SKM-1 treated with dmso at 0.1 percent for 144 hours (cell line): ENCODE measurements around the gene TBL1X.
"Not testable (repeated sequence)": the region's sequence is repeated elsewhere in the genome, so short reads cannot be mapped to it uniquely, and the experiment has no call there.

Experiments
- DNase-seq: peaks from one replicate; lab custom pipeline; 2025; ENCODE audit not compliant: unreplicated experiment; lab: John Stamatoyannopoulos, UW

Gene TBL1X

DNA sequence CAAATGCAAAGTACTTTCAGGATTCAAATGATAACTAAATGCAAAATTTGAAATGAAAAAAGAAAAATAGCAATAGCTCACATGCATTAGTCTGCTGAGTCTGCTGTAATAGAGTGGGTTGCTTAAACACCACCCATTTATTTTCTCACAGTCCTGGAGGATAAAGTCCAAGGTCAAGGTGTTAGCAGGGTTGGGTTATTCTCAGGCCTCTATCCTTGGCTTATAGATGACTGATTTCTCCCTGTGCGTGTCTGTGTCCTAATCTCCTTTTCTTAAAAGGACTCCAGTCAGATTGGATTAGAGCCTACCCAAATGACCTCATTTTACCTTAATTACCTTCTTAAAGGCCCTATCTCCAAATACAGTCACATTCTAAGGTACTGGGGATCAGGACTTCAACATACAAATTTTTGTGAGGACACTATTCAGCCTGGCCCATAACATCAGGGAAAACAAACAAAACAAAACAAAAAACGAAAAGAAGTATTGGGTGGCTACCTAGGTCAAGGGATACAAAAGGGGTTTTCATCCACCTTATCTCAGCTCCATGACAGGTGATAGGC lies 6.3 kb upstream of the TBL1X start:
- no peak for DNase-seq

DNA sequence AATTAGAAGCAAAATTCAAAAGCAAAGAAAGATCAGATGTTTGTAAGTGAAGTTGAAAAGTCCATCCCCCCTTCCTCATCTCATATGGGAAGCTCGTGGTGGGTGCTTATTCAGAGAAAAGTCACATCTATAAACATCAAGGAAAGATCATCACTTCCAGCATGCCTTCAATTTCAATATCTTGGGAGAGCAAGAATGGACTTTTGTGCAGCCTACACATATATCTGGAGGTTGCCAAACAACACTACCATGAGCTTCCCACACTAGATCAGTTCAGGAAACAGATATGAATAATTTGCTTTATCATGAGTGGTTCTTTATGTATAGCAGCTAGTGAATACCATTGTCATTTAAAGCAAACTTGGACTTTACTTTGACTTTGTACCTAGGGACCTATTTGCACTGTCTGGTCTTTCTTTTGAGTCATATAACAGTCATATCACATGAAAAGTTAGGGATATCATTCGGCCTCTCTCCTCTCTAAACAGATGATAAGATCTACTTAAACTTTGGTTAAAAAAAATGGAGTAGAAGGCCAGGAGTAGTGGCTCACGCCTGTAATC lies 5.6 kb upstream of the TBL1X start:
- DNase-seq = no peak

DNA sequence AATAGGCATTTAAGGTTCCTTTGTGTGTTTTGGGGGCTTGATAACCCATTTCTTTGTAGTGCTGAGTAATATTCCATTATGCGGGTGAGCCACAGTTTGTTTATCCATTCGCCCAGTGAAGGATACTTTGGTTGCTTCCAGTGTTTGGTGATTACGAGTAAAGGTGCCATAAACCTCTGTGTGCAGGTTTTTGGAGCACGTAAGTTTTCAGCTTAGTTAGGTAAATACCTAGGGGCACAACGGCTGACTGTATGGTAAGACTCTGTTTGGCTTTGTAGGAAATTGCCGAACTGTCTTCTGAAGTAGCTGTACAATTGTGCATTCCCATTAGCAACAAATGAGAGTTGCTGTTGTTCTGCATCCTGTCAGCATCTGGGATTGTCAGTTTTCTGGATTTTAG lies 3.8 kb upstream of the TBL1X start:
- no peak for DNase-seq

DNA sequence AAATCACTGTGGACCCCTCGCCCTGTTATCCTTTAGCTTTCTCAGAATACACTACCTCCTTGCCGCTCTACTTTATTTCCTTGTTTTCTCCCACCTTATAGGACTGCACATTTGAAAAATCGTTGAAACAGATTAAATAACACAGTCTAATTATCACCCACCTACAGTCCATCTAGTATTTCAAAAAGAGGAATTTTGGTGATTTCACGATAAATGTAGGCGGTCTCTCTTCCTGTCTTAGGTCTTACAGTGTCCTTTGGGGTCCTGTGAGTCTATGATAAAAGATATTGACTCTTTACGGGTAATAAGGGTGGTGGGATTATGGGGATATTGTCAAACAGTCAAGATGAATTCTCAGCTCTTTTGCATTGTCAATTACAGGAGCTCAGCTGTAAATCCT lies 2.4 kb upstream of the TBL1X start:
- DNase-seq = no peak

DNA sequence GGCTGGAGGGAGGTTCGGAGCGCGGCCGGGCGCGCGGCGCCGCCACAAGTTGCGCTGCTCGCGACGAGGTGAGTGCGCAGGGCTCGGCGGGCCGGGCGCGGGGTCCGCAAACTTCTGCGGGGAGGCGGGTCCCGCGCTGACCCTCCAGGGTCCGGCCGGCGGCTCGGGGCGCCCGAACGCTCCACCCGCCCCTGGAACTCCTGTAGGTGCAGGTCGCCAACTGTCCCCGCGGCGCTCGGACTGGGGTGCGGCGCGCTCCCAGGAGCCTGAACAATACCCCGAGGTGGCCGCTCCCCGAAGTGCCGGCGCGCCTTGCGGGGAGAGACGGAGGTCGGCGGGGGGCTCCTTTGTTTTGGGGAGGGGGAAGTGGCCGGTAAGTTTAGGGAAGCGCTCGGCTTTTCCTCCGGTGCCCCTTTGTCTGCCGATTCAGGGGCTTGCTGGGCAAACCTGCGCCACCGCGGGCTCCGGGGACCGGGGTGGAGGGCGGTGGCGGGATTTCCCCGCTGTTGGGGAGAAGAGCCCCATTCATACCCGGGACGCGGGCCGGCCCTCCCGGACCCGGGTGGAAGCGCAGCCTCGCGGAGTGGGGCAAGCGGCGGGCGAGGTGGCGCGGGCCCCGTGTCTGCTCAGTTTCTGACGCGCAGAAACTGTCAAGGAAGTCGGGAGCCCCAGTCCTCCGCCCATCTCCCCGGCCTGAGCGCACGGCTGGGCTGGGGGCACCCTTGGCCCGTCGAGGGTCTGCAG lies 694 bp downstream of the TBL1X start:
- no peak for DNase-seq

DNA sequence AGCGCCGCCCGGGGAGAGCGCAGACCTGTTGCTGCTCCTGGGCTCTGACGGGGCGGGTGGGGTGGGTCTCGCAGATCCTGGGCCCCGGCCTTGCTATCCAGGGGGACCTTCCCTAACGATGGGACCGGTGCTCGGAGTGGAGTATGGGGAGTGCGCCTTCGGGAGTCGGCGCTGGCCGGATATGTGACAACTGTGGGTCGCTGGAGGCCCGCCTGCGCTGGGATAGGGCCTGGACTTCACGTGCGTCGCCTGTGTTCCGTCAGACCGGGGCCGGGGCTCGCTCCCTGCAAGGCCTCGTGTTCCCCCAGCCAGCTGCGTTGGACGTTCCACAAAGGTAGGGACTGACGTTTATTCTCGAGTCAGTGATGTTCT lies 1.3 kb downstream of the TBL1X start:
- no peak for DNase-seq

DNA sequence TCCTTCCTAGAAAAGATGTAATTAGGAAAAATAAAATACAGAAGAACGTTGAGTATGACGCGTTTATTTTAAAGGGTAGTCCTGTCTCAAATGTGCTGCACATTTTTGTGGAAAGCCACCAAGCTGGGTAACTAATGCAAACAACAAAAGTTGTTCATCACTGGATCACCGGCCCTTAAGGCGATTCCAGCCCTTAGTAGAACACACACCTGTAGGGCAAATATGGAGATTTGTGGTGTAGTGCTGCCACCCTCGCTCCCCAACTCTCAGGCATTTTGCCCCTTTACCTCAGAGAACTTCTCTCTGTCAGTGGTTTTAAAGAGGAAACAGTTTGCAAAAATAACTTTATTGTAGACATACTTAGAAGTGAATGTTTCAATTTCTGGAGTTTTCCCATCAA lies 1.9 kb downstream of the TBL1X start:
- DNase-seq = no peak

DNA sequence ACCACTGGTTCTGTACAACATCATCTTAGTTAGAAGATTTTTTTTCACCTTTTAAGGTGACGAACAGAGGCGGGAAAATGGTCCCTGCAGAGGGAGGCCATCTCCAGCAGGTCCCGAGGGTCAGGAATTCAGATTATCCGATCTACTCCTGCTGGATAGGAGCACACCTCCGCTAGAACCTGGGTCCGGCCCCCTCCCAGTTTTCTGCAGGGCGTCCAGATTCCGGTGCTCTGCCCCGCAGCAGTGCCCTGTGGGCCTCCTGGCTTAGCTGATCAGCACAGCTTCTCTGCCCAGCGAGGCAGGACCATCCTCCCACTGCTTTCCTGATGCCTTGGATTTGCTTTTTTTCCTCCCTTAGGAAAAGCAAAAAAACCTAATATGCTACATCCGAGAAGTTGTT lies 2.3 kb downstream of the TBL1X start:
- DNase-seq = no peak

DNA sequence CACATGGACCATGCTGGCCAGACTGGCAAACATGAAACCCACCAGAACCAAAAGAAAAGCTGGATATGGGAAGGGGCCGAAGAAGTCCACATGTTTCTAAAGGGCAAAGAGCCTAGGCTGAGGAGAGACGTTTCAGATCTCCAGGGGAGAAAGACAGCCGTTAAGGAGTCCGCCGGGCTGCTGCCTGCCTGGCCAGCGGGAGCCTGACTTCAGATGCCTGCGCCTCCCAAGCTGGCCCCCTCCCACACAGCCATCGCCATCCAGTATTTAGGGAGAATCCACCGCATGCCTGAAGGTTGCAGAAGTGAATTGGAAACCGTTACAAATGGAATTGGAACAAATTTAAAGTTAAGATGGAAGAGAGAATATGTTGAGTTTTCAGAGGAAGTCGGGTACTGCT lies 2.9 kb downstream of the TBL1X start:
- no peak for DNase-seq

DNA sequence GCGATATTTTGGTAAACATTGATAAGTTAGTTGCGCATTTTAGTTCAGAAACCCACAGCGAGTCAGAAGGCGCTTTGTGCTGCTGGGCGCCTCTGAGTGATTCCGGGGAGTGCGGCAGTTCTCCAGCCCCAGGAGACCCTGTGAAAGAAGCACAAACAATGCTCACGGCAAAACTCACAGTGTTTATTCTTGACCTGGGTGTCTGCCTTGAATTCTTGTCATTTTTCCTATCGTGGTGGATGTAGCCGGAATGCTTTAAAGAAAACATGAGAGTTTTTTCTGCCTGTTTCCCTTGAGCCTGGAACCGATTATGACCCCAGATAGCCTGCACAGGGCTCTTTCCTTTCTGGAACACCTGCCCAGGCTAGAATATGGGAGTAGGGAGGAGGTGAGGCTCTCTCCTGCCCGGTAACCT lies 6.7 kb downstream of the TBL1X start:
- DNase-seq = no peak

DNA sequence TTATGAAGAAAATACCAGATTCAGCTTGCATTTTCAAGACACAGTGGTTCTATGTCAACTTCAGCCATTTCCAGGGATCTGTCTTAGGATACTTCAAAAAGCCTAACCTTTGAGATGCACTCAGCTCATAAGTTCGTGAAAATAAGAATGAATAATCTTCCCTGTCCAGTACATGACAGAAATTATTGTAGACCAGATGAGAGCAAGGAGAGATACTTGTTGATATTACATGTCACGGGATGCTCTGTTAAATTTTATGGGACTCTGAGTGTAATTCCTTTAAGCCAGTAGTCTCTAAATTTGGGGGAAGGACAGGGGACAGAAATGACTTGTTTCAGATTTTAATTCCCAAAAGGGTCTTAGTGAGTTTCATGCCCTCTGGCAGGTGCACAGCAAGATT lies 8.8 kb downstream of the TBL1X start:
- no peak for DNase-seq

DNA sequence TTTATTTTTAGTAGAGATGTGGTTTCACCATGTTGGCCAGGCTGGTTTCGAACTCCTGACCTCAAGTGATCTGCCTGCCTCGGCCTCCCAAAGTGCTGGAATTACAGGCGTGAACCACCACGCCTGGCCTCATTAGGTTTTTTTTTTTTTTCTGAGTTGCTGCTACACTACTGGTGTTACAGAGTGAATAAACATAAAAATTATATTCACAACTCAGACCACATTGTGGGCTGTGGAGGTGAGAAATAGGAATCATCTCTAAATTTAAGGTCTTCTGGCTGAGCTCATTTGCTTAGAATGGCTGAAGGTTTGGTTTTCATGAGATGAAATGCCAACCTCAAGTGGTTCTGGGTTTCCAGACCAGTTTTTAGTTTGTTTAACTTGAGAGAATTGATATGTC lies 10.6 kb downstream of the TBL1X start:
- not testable (repeated sequence) for DNase-seq

DNA sequence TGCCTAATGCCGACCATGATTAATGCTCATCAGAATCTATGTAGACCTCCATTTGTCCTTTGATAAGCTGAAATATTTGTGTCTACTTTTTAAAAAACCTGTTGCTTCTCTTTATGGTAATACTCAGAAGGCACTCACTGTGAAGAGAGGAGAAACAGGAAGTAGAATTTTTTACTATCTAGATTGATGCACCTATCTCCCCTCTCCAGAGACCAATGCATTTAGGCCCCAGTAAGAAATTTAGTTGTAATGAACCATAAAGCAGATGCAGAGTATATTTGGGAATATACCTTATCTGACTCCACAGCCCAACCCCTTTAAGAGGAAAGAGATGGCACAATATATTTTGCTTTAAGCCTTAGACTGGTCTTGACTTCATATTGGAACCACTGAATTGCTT lies 11.1 kb downstream of the TBL1X start:
- no peak for DNase-seq

DNA sequence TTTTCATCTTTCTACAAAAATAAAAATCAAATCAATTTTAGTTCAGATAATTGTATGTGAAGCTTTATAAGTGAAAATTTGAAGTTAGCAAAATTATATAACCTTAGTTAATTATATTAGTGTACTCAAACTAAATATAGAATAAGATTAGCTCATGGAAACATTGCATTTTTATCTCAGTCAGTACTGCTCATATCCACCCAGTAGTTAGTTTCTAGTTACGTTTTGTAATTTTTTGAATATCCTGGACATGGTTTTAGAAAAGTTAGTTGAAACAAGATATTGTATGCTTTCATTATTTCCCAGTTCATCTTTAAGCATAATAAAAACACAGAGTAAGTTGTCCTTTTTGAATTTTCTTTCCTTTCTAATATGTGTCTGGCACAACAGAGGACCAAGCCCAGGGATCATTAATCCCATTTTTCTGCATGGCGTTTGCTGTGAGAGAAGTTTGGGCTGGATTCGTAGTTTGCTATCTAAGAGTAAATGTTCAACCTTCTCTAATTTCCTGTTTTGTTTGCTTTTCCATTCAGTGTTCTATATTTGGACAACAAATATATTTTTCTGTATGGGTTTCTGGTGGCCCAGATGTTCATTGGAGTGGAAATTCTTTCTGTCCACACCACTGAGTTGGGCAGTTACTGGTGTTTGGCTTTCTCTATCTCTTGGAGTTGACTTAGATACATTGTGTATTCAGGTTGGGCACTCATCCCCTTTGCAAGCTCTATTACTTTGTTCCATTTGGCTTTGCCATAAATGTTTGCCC lies 12.1 kb downstream of the TBL1X start:
- no peak for DNase-seq

DNA sequence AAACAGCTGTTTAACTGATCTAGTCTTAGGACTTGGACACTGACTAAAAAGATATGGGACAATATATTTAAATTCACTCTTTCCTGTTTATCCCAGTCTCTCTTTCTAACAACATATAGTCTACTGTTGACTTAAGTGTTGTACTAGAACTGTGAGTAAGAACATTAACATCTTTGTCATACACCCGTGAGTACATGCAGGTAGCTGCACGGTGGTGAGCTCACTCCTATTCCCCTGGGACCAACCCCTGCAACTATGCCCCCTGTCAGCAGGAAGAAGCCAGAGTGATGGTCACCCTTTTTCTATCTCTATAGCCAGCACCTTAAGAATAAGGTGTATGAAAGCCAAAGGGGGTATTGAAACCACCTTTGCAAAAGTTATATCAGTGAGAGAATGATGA lies 17.6 kb downstream of the TBL1X start:
- DNase-seq = no peak

DNA sequence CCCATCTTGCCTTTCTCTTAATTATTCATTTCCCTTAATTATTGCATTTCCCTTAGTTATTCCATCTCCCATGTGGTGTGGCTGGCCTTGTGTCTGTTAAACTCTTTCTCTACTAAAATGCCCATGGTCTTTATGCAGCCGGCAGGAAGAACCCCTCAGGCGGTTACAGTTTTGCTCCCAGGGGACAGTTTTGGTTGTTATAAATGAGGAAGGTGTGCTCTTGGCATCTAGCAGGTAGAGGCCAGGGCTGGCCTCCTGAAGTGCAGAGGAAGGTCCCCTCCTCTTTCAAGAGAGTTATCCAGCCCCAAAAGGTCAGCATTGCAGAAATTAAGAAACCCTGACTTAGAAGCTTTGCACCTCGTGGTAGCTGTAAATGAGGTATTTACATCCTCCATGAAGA lies 18.0 kb downstream of the TBL1X start:
- DNase-seq = no peak

DNA sequence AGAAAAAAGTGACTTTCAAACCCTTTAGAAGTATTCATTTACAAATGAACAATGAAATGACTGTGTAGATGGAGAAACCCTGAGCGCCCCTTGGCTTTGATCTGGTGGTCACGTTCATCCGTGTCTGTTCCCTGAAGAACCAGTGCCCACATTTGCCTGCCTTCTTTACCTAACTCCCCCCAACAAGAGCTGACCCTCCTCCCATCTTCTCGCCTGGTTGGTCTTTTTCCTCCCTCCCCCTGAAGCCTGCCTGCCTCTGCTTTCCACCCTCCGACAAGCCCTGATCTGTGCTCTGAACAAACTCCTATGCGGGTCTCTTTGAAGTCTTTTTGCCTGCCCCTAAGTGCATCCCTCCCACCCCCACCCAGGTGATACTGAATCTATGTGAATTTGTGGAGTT lies 18.5 kb downstream of the TBL1X start:
- DNase-seq = no peak

DNA sequence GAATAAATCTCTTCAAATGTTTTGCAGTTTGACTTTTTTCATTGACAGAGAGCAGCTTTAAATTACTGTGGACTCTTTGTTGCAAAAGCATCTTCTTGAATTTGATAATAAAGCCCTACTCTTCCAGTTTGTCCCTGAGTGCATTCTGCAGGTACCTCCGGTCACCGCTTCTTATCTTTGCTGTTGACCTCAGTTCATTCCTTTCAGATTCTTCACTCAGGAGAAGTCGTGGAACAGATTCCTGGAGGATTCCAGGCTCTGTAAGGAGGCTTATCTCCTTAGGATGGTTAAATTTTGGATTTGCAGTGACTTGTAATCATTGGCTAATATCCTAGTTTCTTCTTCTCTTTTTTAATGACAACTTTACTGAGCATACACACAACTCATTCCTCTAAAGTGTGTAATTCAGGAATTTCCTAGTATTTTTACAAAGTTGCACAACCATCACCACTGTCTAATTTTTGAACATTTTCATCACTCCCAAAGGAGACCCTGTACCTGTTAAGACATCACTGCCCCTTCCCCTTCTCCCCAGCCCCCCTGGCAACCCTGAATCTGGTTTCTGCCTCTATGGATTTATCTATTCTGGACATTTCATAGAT lies 22.0 kb downstream of the TBL1X start:
- no peak for DNase-seq

DNA sequence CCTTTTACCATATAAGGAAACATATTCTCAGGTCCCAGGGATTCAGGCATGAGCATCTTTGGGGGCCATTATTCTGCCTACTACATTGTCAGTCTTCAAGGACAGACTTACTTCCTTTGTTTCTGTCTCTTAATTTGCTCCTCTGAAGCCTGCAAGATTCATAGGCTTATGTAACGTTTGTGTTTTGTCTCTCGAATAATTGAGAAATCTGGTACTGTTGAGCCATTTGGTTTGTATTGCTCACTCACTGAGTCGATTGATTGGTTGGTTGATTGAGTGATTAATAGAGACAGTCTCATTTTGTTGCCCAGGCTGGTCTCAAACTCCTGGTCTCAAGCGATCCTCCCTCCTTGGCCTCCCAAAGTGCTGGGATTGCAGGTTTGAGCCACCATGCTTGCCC lies 23.7 kb downstream of the TBL1X start:
- DNase-seq = no peak

DNA sequence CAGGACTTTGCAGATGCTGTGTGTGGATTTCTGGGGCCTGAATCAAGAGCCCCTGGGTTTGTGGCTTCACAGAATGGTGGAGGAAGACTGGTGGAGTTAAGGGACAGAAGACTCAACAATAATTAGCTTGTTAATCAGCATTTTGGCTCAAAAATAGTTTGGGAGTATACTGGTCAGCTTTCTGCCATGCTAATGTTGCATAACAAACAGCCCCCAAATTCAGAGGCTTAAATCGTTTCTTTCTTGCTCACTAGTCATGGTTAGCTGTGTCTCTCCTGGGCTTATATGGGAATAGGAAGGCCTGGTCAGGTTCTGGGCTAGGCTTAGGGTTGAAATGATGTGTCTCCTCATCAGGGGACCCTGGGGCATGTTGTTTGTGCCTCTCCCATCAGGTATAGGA lies 24.4 kb downstream of the TBL1X start:
- no peak for DNase-seq

DNA sequence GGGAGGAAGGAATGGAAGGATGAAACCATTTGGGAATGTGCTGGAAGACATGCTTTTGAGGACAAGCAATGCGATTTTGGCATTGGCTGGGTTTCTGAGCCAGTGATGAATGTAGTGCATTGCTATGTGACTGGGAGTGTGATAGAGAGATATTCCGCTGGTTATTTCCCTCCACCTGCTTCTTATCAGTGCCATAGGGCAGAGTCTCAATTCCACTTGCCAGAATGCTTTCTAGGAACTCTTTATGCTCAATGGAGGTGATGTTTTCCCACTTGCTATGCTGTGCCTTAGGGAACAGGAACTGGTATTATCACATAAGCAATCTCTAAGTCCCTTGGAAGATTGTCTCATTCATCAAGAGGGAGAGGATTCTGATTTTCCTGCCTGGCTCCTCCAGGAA lies 28.0 kb downstream of the TBL1X start:
- DNase-seq = no peak

DNA sequence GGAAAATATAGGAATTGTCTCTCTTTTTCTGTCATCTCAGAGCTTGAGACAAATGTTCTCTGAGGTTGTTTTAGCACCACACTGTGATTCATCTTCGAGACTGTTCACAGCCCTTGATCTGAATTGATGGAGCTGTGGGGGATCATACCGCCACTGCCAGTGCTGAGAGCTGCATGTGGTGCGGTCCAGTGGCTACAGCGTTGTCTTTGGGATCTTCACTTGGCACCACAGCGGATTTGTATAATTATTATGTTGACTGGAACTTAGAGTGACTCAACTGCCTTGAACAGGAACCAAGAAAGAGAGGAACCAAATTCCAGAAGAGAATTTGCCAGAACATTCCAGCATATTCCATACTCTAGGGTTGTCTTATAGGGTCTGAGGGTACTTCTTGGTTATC lies 29.1 kb downstream of the TBL1X start:
- no peak for DNase-seq
